DND-41 (cell line): Measurements from ENCODE around the gene CIART.

Experiments
- ATAC-seq: fragments of 200-7000 bp; cut with Tn5 transposase; 3 replicates; pipeline ENCODE4 v1.9.1; 2021; ENCODE audit warnings: low read depth; ENCODE audit not compliant: insufficient read depth
- DNase-seq: peaks from one replicate; pipeline ENCODE4 v3.0.0-alpha.2; 2020
- H2AFZ ChIP-seq: 2 replicates; pipeline ENCODE4 v1.6.0; 2012; ENCODE audit warnings: low read depth, low read length
- H3K27ac ChIP-seq: 2 replicates; pipeline ENCODE4 v1.5.1; 2012; ENCODE audit warnings: low read length, inconsistent platforms
- H3K27me3 ChIP-seq: fragments of 200-600 bp; sonication (generic); 2 replicates; pipeline ENCODE4 v1.6.0; 2012; ENCODE audit warnings: low read length, mild to moderate bottlenecking, inconsistent platforms; ENCODE audit not compliant: insufficient read depth, poor library complexity
- H3K36me3 ChIP-seq: 2 replicates; pipeline ENCODE4 v1.5.1; 2012; ENCODE audit warnings: low read length, inconsistent platforms; ENCODE audit not compliant: insufficient read depth
- H3K4me1 ChIP-seq: 2 replicates; pipeline ENCODE4 v1.5.1; 2012; ENCODE audit warnings: mild to moderate bottlenecking, low read length; ENCODE audit not compliant: insufficient read depth
- H3K4me2 ChIP-seq: 2 replicates; pipeline ENCODE4 v1.6.0; 2012; ENCODE audit warnings: mild to moderate bottlenecking, moderate library complexity, low read length, inconsistent platforms; ENCODE audit not compliant: insufficient read depth
- H3K4me3 ChIP-seq, 2 experiments: fragments of 200-600 bp in 1 of 2; shearing (Covaris generic) in 1 of 2; 2 replicates each; pipeline ENCODE4 v1.5.1; 2012 to 2016; ENCODE audit warnings: inconsistent platforms in 2 of 2, low read length in 2 of 2, mild to moderate bottlenecking in 2 of 2, low read depth in 1 of 2, moderate library complexity in 1 of 2
- H3K79me2 ChIP-seq: 2 replicates; pipeline ENCODE4 v1.6.0; 2012; ENCODE audit warnings: low read length, inconsistent platforms; ENCODE audit not compliant: insufficient read depth
- H3K9ac ChIP-seq: 2 replicates; pipeline ENCODE4 v1.6.0; 2012; ENCODE audit warnings: low read depth, mild to moderate bottlenecking, inconsistent platforms, low read length, moderate library complexity
- H3K9me3 ChIP-seq: 2 replicates; pipeline ENCODE4 v1.5.1; 2012; ENCODE audit warnings: low read length, moderate library complexity, mild to moderate bottlenecking, inconsistent platforms; ENCODE audit not compliant: insufficient read depth, severe bottlenecking
- H4K20me1 ChIP-seq: 2 replicates; pipeline ENCODE4 v1.6.0; 2012; ENCODE audit warnings: low read length; ENCODE audit not compliant: insufficient read depth
- CTCF ChIP-seq: IDR thresholded peaks from 2 replicates; pipeline ENCODE4 v1.5.1; 2012; ENCODE audit warnings: borderline replicate concordance, low read length, moderate library complexity, mild to moderate bottlenecking; ENCODE audit not compliant: poor library complexity, severe bottlenecking; ENCODE audit errors: extremely low read depth
- EZH2 ChIP-seq: IDR thresholded peaks from 3 replicates; pipeline ENCODE4 v1.6.1; 2012; ENCODE audit warnings: borderline replicate concordance, low read depth, mild to moderate bottlenecking, moderate library complexity, low read length, inconsistent platforms; ENCODE audit not compliant: severe bottlenecking

CIART gene

GRCh38 chr1:150268705-150269403, 13.5 kb upstream of the CIART start, which contains the start of gene APH1A:
APH1A (minus strand) TSS chr1:150269016; CDS start chr1:150268810, 206 bp downstream.
- Histone ChIP-seq H2AFZ (peak within 1 kb of the TSS; percentile 83), H3K4me1 (peaks cover 22% of the 10 kb centered on the region)
- TF ChIP-seq EZH2 (no peak), CTCF (no peak)

GRCh38 chr1:150269451-150269850, 12.9 kb upstream of the CIART start:
- Histone ChIP-seq H3K79me2 (peaks cover 24% of the 10 kb centered on the region), H3K4me3 (peak overlapping the region; percentile 71 to 80; a peak in 3 of 4 replicates), H3K4me2 (peak overlapping the region; percentile 95), H3K27ac (peak overlapping the region; percentile 78), H3K27me3 (no peaks in the 10 kb centered on the region), H3K36me3 (peaks cover 34% of the 10 kb centered on the region), H3K9ac (peak overlapping the region; percentile 81), H3K9me3 (no peaks in the 10 kb centered on the region), H2AFZ (peak overlapping the region; percentile 83), H3K4me1 (peaks cover 22% of the 10 kb centered on the region), H4K20me1 (peaks cover 9% of the 10 kb centered on the region; the same call in 1 of the 2 replicates)
- DNase-seq (no peak), ATAC-seq (no peak)
- no peak for TF ChIP-seq CTCF

More at GRCh38 chr1:150268705-150269403, 13.5 kb upstream of the CIART start, which contains the start of gene APH1A:
- Histone ChIP-seq H3K9ac (peak within 1 kb of the TSS; percentile 81), H3K79me2 (peaks cover 24% of the 10 kb centered on the region), H3K27me3 (no peaks in the 10 kb centered on the region), H3K9me3 (no peaks in the 10 kb centered on the region), H3K4me3 (peak within 1 kb of the TSS; percentile 71 to 80), H3K36me3 (peaks cover 34% of the 10 kb centered on the region), H4K20me1 (peaks cover 9% of the 10 kb centered on the region; the same call in 1 of the 2 replicates), H3K27ac (peak within 1 kb of the TSS; percentile 78), H3K4me2 (peak within 1 kb of the TSS; percentile 95)
- DNase-seq = peak; percentile 97
- ATAC-seq = peak; percentile 99

GRCh38 chr1:150271291-150271959, 10.9 kb upstream of the CIART start:
- H3K9me3 ChIP-seq = no peaks in the 10 kb centered on the region
- H3K4me2 ChIP-seq = no peak overlapping the region
- DNase-seq = no peak
- ATAC-seq = no peak
- peaks cover 9% of the 10 kb centered on the region; the same call in 1 of the 2 replicates for H4K20me1 ChIP-seq
- H3K27me3 ChIP-seq = no peaks in the 10 kb centered on the region
- H3K9ac ChIP-seq = no peak overlapping the region
- H3K27ac ChIP-seq = no peak overlapping the region
- peaks cover 14% of the 10 kb centered on the region for H3K36me3 ChIP-seq
- no peak overlapping the region for H3K4me3 ChIP-seq
- no peak for TF ChIP-seq CTCF
- TF ChIP-seq EZH2 = no peak
- H3K4me1 ChIP-seq = peaks cover 22% of the 10 kb centered on the region
- no peak overlapping the region for H2AFZ ChIP-seq
- peaks cover 21% of the 10 kb centered on the region for H3K79me2 ChIP-seq
